ENCODE results near the gene PLXND1.

DNA sequence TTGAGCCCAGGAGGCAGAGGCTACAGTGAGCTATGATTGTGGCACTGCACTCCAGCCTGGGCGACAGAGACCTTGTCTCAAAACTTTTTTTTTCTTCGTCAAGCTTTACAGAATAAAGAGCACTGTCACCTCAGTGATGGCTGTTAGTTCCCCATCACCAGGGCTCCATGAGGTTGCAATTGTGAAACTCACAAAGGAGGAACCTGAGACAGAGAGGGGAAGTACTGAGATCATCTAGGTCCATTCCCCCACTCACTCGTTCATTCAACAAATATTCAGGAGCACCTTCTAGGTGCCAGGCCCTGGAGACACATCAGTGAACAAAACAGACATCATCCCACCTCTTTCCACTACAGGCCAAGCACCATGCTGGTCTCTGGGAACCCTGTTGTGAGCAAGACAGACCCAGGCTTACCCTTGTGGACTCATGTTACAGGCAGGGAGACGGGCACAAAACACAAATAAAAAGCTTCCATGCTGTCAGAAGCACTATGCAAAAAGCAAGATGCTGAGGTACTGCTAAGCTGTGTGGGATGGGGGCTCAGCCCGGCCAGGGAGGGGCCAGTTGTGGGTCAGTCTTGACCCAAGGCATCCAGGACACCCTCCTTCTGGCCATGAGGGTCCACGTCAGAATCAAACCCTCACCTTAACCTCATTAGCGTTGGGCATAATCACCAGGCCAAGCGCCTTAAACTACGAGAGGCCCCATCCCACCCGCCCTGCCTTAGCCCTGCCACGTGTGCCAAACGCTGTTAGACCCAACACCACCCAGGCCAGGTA lies 80.2 kb downstream of the PLXND1 start:
- TF ChIP-seq POLR2AphosphoS5 (IDR thresholded peaks at IDR 0.05) (no peak), POLR2A (IDR thresholded peaks at IDR 0.05; ENCODE audit: low read depth) (no peak), EP300 (IDR thresholded peaks at IDR 0.05) (no peak)
- TF ChIP-seq, protein P1, sequence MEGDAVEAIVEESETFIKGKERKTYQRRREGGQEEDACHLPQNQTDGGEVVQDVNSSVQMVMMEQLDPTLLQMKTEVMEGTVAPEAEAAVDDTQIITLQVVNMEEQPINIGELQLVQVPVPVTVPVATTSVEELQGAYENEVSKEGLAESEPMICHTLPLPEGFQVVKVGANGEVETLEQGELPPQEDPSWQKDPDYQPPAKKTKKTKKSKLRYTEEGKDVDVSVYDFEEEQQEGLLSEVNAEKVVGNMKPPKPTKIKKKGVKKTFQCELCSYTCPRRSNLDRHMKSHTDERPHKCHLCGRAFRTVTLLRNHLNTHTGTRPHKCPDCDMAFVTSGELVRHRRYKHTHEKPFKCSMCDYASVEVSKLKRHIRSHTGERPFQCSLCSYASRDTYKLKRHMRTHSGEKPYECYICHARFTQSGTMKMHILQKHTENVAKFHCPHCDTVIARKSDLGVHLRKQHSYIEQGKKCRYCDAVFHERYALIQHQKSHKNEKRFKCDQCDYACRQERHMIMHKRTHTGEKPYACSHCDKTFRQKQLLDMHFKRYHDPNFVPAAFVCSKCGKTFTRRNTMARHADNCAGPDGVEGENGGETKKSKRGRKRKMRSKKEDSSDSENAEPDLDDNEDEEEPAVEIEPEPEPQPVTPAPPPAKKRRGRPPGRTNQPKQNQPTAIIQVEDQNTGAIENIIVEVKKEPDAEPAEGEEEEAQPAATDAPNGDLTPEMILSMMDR (IDR thresholded peaks at IDR 0.05) = no peak
